GM18907 (cell line): ENCODE measurements around the gene ANKRD33.

Source experiments
- ATAC-seq: cut with Tn5 transposase; IDR thresholded peaks from one replicate; pipeline ENCODE4 v1.9.1; 2021; ENCODE audit warnings: mild to moderate bottlenecking, moderate library complexity; ENCODE audit not compliant: unreplicated experiment

ANKRD33 gene

GRCh38 chr12:51937926-51938325, 50.0 kb downstream of the ANKRD33 start:
- no peak for ATAC-seq

- ATAC-seq, result no peak
Observed at GRCh38 chr12:51938726-51939125, 50.8 kb downstream of the ANKRD33 start.

GRCh38 chr12:51941011-51941581, 53.2 kb downstream of the ANKRD33 start:
- no peak for ATAC-seq
